ENCODE data around the gene PTPRA. TPM values are rescaled to one million over a fixed set of nuclear protein-coding genes. Genes with fewer than 3 reads are reported as not detected.

The PTPRA gene
- total RNA-seq, 2 donors from 2014 or later: 52.4 to 58.7 TPM

- H3K9me3 Mint-ChIP-seq: no peaks in the 10 kb centered on the region
- no peak for DNase-seq
- no peaks in the 10 kb centered on the region for H3K27me3 Mint-ChIP-seq (ENCODE audit: insufficient read depth)
- H3K9me3 ChIP-seq (ENCODE audit: control insufficient read depth, low read length): no peaks in the 10 kb centered on the region
- H3K27ac Mint-ChIP-seq: peak overlapping the region; percentile 57
- no peak overlapping the region for H3K27ac ChIP-seq (ENCODE audit: low read depth, low read length)
- WGBS, 2 experiments (ENCODE audit: insufficient coverage in 1 of 2, insufficient read length in 1 of 2): 68 to 100% methylated on average over 3 to 5 of the region's 5 CpGs
- H3K27me3 ChIP-seq (ENCODE audit: control insufficient read depth, insufficient read depth, low read length, poor library complexity, severe bottlenecking): no peaks in the 10 kb centered on the region
- H3K4me3 Mint-ChIP-seq: no peak overlapping the region
- peaks cover 10% of the 10 kb centered on the region for H3K4me1 ChIP-seq (ENCODE audit: control insufficient read depth, insufficient read depth, low read length)
- H3K4me3 ChIP-seq (ENCODE audit: low read length): no peak overlapping the region
- no peak overlapping the region for H3K9ac ChIP-seq (ENCODE audit: extremely low read depth, low read length, poor library complexity, severe bottlenecking)
- peaks cover 61% of the 10 kb centered on the region for H3K36me3 ChIP-seq (ENCODE audit: control insufficient read depth, insufficient read depth, low read length)
- TF ChIP-seq CTCF (conservative IDR thresholded peaks at IDR 0.05): no peak
- H3K36me3 Mint-ChIP-seq (ENCODE audit: low read depth): peaks cover 55% of the 10 kb centered on the region
- peaks cover 18% of the 10 kb centered on the region for H3K4me1 Mint-ChIP-seq
These were observed 165.2 kb downstream of the PTPRA start for GRCh38 chr20:3038454-3038853.

DNA sequence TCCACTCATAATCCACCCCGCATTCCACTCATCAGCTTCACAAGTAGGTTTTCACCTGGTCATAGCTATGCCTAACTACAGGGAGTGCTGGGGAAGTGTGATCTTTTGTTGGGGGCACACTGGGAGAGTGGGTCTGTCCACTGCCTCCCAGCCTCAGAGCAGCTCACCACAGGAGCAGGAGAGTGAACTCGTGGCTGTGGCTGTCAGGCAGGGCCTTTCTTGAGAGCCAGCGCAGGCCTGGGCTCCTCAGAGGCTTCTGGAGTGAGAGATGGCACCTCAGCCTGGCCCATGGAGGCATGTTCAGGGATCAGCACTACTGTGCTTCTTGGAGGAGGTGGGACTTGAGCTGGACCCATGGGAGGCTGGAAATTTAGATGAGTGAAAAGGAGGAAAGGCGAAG, 166.1 kb downstream of the PTPRA start:
- Histone ChIP-seq H3K36me3 (ENCODE audit: control insufficient read depth, insufficient read depth, low read length) (peaks cover 57% of the 10 kb centered on the region), H3K4me3 (ENCODE audit: low read length) (no peak overlapping the region), H3K27me3 (ENCODE audit: control insufficient read depth, insufficient read depth, low read length, poor library complexity, severe bottlenecking) (no peaks in the 10 kb centered on the region), H3K9me3 (ENCODE audit: control insufficient read depth, low read length) (no peaks in the 10 kb centered on the region), H3K9ac (ENCODE audit: extremely low read depth, low read length, poor library complexity, severe bottlenecking) (no peak overlapping the region), H3K27ac (ENCODE audit: low read depth, low read length) (no peak overlapping the region), H3K4me1 (ENCODE audit: control insufficient read depth, insufficient read depth, low read length) (peaks cover 10% of the 10 kb centered on the region)
- 99 to 100% methylated on average over 1 to 4 of the region's 4 CpGs for WGBS, 2 experiments (ENCODE audit: insufficient coverage in 1 of 2, insufficient read length in 1 of 2)
- no peak for DNase-seq
- Mint-ChIP-seq H3K36me3 (ENCODE audit: low read depth) (peaks cover 49% of the 10 kb centered on the region), H3K4me3 (no peak overlapping the region), H3K9me3 (no peaks in the 10 kb centered on the region), H3K4me1 (peaks cover 18% of the 10 kb centered on the region), H3K27me3 (ENCODE audit: insufficient read depth) (no peaks in the 10 kb centered on the region), H3K27ac (no peak overlapping the region)
- no peak for TF ChIP-seq CTCF (conservative IDR thresholded peaks at IDR 0.05)

DNA sequence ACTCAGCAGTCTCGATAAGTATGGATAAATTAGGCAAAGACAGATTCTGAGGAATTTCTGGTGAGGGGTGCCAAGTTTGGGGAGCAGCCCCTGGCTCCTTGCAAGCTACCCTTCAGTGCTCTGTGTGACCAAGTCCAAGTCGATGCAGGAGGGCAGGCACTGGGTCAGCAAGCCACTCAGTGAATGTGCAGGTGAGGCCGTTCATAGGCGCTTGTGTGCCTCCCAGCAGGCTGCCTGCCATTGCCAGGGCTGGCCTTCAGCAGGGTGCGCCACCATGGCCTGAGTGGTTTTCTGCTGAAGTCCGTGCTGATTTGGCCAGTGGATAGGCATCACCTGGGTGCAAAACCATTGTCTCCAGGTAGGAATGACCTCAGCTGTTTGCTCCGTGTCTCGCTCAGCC, 166.8 kb downstream of the PTPRA start:
- Histone ChIP-seq H3K9ac (ENCODE audit: extremely low read depth, low read length, poor library complexity, severe bottlenecking) (no peak overlapping the region), H3K27ac (ENCODE audit: low read depth, low read length) (no peak overlapping the region), H3K9me3 (ENCODE audit: control insufficient read depth, low read length) (no peaks in the 10 kb centered on the region), H3K4me1 (ENCODE audit: control insufficient read depth, insufficient read depth, low read length) (peaks cover 11% of the 10 kb centered on the region), H3K27me3 (ENCODE audit: control insufficient read depth, insufficient read depth, low read length, poor library complexity, severe bottlenecking) (no peaks in the 10 kb centered on the region), H3K36me3 (ENCODE audit: control insufficient read depth, insufficient read depth, low read length) (peaks cover 51% of the 10 kb centered on the region), H3K4me3 (ENCODE audit: low read length) (no peak overlapping the region)
- Mint-ChIP-seq H3K36me3 (ENCODE audit: low read depth) (peaks cover 44% of the 10 kb centered on the region), H3K27ac (no peak overlapping the region), H3K4me3 (no peak overlapping the region), H3K4me1 (peaks cover 21% of the 10 kb centered on the region), H3K9me3 (no peaks in the 10 kb centered on the region), H3K27me3 (ENCODE audit: insufficient read depth) (no peaks in the 10 kb centered on the region)
- TF ChIP-seq CTCF (conservative IDR thresholded peaks at IDR 0.05): no peak
- WGBS, 2 experiments (ENCODE audit: insufficient coverage in 1 of 2, insufficient read length in 1 of 2): 95 to 96% methylated on average over 5 to 8 of the region's 8 CpGs
- DNase-seq: no peak

Measured in endodermal cell (in vitro differentiated cells).